HepG2 (cell line): Measurements from ENCODE around the gene ABTB2.

ENCODE experiments used
- GPN1 ChIP-seq: sonication (generic); formaldehyde crosslinking; IDR thresholded peaks from 2 replicates; pipeline ENCODE4 v1.5.1; 2020; ENCODE audit warnings: missing genetic modification reagents, borderline replicate concordance
- ZBTB8A ChIP-seq: sonication (generic); formaldehyde crosslinking; IDR thresholded peaks from 2 replicates; pipeline ENCODE4 v1.4.0; 2020; ENCODE audit warnings: mild to moderate bottlenecking, low read depth, missing genetic modification reagents, borderline replicate concordance
- ZNF121 ChIP-seq: sonication (generic); formaldehyde crosslinking; IDR thresholded peaks from 2 replicates; pipeline ENCODE4 v1.5.0; 2020; ENCODE audit warnings: mild to moderate bottlenecking, missing genetic modification reagents
- ZNF124 ChIP-seq: sonication (generic); formaldehyde crosslinking; IDR thresholded peaks from 2 replicates; pipeline ENCODE4 v1.4.0; 2020; ENCODE audit warnings: missing genetic modification reagents
- ZNF24 ChIP-seq: fragments of 450-650 bp; IDR thresholded peaks from 2 replicates; pipeline ENCODE4 v1.6.1; 2017; ENCODE audit warnings: antibody characterized with exemption, mild to moderate bottlenecking
- ZNF75D ChIP-seq: sonication (generic); formaldehyde crosslinking; IDR thresholded peaks from 2 replicates; pipeline ENCODE4 v1.8.1; 2023; ENCODE audit warnings: missing genetic modification reagents, mild to moderate bottlenecking, borderline replicate concordance

DNA sequence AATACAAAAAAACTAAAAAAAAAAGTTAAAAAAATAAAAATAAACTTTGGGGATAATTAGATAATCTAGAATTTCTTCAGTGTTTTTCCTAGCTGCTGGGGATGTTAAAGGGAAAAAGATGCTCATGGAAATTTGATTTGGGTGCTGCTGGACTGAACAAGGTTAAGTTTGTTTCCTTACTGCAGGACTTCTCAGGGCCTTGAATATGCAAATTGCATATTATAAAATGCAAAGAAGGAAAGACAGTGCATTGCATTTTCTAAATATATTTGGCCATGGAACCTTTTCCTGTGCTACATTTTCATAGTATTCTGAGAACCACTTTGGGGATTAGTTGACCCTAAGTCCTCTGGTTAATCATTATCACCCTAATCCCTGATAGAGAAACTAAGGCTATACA, 79.6 kb downstream of the ABTB2 start:
- TF ChIP-seq ZBTB8A (CRISPR knock-in tag) = no peak
- no peak for TF ChIP-seq ZNF121 (CRISPR knock-in tag)
- TF ChIP-seq ZNF75D (CRISPR knock-in tag) = no peak
- TF ChIP-seq GPN1 (CRISPR knock-in tag) = no peak
- TF ChIP-seq ZNF124 (CRISPR knock-in tag) = no peak
- TF ChIP-seq ZNF24 = no peak
